IMR-90 (cell line): ENCODE data around the gene STX2.
A peak's percentile ranks its signal among the peaks of the same experiment; 100 is the strongest.

Experiments
- CHD1 ChIP-seq: IDR thresholded peaks from 2 replicates; pipeline ENCODE4 v1.6.1; 2012; ENCODE audit warnings: low read depth, low read length, improper control_type of control experiment
- POLR2A ChIP-seq: IDR thresholded peaks from 2 replicates; pipeline ENCODE4 v1.6.1; 2012; ENCODE audit warnings: mild to moderate bottlenecking, low read depth, low read length
- RAD21 ChIP-seq: IDR thresholded peaks from 2 replicates; pipeline ENCODE4 v1.6.1; 2012; ENCODE audit warnings: low read length, improper control_type of control experiment
- TF ChIP-seq, protein P1 (sequence below): conservative IDR thresholded peaks from 2 replicates; pipeline ENCODE4 v1.5.1; 2012; ENCODE audit warnings: mild to moderate bottlenecking, low read depth, low read length, improper control_type of control experiment
- TF ChIP-seq, protein P2 (sequence below): fragments of 150-350 bp; IDR thresholded peaks from 2 replicates; pipeline ENCODE4 v1.6.1; 2017; ENCODE audit warnings: mild to moderate bottlenecking, antibody characterized with exemption, low read length, low read depth

GRCh38 chr12:130747867-130748740 lies 90.9 kb downstream of the STX2 start:
- TF ChIP-seq, protein P1, sequence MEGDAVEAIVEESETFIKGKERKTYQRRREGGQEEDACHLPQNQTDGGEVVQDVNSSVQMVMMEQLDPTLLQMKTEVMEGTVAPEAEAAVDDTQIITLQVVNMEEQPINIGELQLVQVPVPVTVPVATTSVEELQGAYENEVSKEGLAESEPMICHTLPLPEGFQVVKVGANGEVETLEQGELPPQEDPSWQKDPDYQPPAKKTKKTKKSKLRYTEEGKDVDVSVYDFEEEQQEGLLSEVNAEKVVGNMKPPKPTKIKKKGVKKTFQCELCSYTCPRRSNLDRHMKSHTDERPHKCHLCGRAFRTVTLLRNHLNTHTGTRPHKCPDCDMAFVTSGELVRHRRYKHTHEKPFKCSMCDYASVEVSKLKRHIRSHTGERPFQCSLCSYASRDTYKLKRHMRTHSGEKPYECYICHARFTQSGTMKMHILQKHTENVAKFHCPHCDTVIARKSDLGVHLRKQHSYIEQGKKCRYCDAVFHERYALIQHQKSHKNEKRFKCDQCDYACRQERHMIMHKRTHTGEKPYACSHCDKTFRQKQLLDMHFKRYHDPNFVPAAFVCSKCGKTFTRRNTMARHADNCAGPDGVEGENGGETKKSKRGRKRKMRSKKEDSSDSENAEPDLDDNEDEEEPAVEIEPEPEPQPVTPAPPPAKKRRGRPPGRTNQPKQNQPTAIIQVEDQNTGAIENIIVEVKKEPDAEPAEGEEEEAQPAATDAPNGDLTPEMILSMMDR, result peak; percentile 73
- TF ChIP-seq, protein P2, sequence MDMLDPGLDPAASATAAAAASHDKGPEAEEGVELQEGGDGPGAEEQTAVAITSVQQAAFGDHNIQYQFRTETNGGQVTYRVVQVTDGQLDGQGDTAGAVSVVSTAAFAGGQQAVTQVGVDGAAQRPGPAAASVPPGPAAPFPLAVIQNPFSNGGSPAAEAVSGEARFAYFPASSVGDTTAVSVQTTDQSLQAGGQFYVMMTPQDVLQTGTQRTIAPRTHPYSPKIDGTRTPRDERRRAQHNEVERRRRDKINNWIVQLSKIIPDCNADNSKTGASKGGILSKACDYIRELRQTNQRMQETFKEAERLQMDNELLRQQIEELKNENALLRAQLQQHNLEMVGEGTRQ, result no peak
- no peak for TF ChIP-seq CHD1
- TF ChIP-seq POLR2A, result no peak
- peak; percentile 68 for TF ChIP-seq RAD21
